GM18505 (cell line): Measurements from ENCODE around the gene HAAO.

Experiments used
- ATAC-seq: cut with Tn5 transposase; IDR thresholded peaks from one replicate; pipeline ENCODE4 v1.9.1; 2021; ENCODE audit not compliant: unreplicated experiment
- POLR2A ChIP-seq: IDR thresholded peaks from 4 replicates; pipeline ENCODE4 v1.6.1; 2011; ENCODE audit warnings: borderline replicate concordance; ENCODE audit not compliant: insufficient read depth, insufficient read length; ENCODE audit errors: extremely low read depth

The HAAO gene

GRCh38 chr2:42828487-42829425, 36.4 kb upstream of the HAAO start:
- ATAC-seq, result peak; percentile 63

GRCh38 chr2:42827647-42828486, 35.5 kb upstream of the HAAO start:
- peak; percentile 73 for ATAC-seq
- no peak for TF ChIP-seq POLR2A

More at GRCh38 chr2:42828487-42829425, 36.4 kb upstream of the HAAO start:
- TF ChIP-seq POLR2A, result no peak

GRCh38 chr2:42826231-42826630, 33.8 kb upstream of the HAAO start:
- no peak for ATAC-seq
- no peak for TF ChIP-seq POLR2A

GRCh38 chr2:42824454-42824807, 32.0 kb upstream of the HAAO start:
- ATAC-seq, result no peak

GRCh38 chr2:42823744-42824453, 31.5 kb upstream of the HAAO start:
- TF ChIP-seq POLR2A, result no peak
- no peak for ATAC-seq

More at GRCh38 chr2:42824454-42824807, 32.0 kb upstream of the HAAO start:
- no peak for TF ChIP-seq POLR2A

- no peak for TF ChIP-seq POLR2A
- no peak for ATAC-seq
Observed at GRCh38 chr2:42819160-42819559, 26.8 kb upstream of the HAAO start.

GRCh38 chr2:42815726-42816125, 23.3 kb upstream of the HAAO start:
- ATAC-seq, result no peak
- no peak for TF ChIP-seq POLR2A

- TF ChIP-seq POLR2A, result no peak
- no peak for ATAC-seq
Observed at GRCh38 chr2:42813763-42814162, 21.4 kb upstream of the HAAO start.

GRCh38 chr2:42812899-42813479, 20.6 kb upstream of the HAAO start:
- no peak for ATAC-seq
- TF ChIP-seq POLR2A, result no peak

- peak; percentile 13 for ATAC-seq
- no peak for TF ChIP-seq POLR2A
Observed at GRCh38 chr2:42810971-42811811, 18.8 kb upstream of the HAAO start.

GRCh38 chr2:42810121-42810970, 18.0 kb upstream of the HAAO start:
- TF ChIP-seq POLR2A, result peak; percentile 83
- ATAC-seq, result peak; percentile 71
